ENCODE results near the gene INPP4B. TPM values are rescaled to one million over a fixed set of nuclear protein-coding genes. Genes with fewer than 3 reads are reported as not detected.

INPP4B gene
- total RNA-seq, 1 experiment from 2014 or later, result 17.6 TPM

GRCh38 chr4:142034101-142034500, 812.0 kb downstream of the INPP4B start:
- TF ChIP-seq CTCF (IDR thresholded peaks at IDR 0.05; ENCODE audit: unreplicated experiment), result no peak
- no peaks in the 10 kb centered on the region for H3K9me3 Mint-ChIP-seq (ENCODE audit: unreplicated experiment)
- BruUV-seq (replicated peaks), result no TSS peak
- no peak overlapping the region for H3K4me3 Mint-ChIP-seq (ENCODE audit: unreplicated experiment)
- ChIA-PET POLR2A (no interaction called here), CTCF (no interaction called here)
- H3K27ac Mint-ChIP-seq (ENCODE audit: low read depth, unreplicated experiment), result no peak overlapping the region
- no peak for DNase-seq (ENCODE audit: unreplicated experiment)
- H3K27me3 Mint-ChIP-seq (ENCODE audit: insufficient read depth, unreplicated experiment), result no peaks in the 10 kb centered on the region
- intact Hi-C loops (cut with micrococcal nuclease), result no loop called here
- H3K4me1 Mint-ChIP-seq (ENCODE audit: insufficient read depth, unreplicated experiment), result peaks cover 13% of the 10 kb centered on the region
- peaks cover 5% of the 10 kb centered on the region for H3K36me3 Mint-ChIP-seq (ENCODE audit: insufficient read depth, unreplicated experiment)

- H3K4me3 Mint-ChIP-seq (ENCODE audit: unreplicated experiment), result no peak overlapping the region
- no peaks in the 10 kb centered on the region for H3K27me3 Mint-ChIP-seq (ENCODE audit: insufficient read depth, unreplicated experiment)
- ChIA-PET POLR2A (no interaction called here), CTCF (interaction anchor here (0.7 kb wide), 1 partner anchor 684 kb away, joined by 4 read pairs; no protein-coding TSS in a partner anchor)
- no TSS peak for BruUV-seq (replicated peaks)
- H3K9me3 Mint-ChIP-seq (ENCODE audit: unreplicated experiment), result no peaks in the 10 kb centered on the region
- H3K27ac Mint-ChIP-seq (ENCODE audit: low read depth, unreplicated experiment), result no peak overlapping the region
- no peak for DNase-seq (ENCODE audit: unreplicated experiment)
- intact Hi-C loops (cut with micrococcal nuclease), result no loop called here
- no peak for TF ChIP-seq CTCF (IDR thresholded peaks at IDR 0.05; ENCODE audit: unreplicated experiment)
- H3K4me1 Mint-ChIP-seq (ENCODE audit: insufficient read depth, unreplicated experiment), result peaks cover 8% of the 10 kb centered on the region
- peaks cover 5% of the 10 kb centered on the region for H3K36me3 Mint-ChIP-seq (ENCODE audit: insufficient read depth, unreplicated experiment)
Observed at GRCh38 chr4:142030010-142030409, 816.1 kb downstream of the INPP4B start.

- CTCF ChIA-PET, result no interaction called here
- no peaks in the 10 kb centered on the region for H3K36me3 Mint-ChIP-seq (ENCODE audit: insufficient read depth, unreplicated experiment)
Observed at GRCh38 chr4:142021761-142022160, 824.3 kb downstream of the INPP4B start.

GRCh38 chr4:142021181-142021580, 824.9 kb downstream of the INPP4B start:
- no peak for DNase-seq (ENCODE audit: unreplicated experiment)
- no TSS peak for BruUV-seq (replicated peaks)
- Mint-ChIP-seq H3K27me3 (ENCODE audit: insufficient read depth, unreplicated experiment) (no peaks in the 10 kb centered on the region), H3K4me3 (ENCODE audit: unreplicated experiment) (no peak overlapping the region), H3K4me1 (ENCODE audit: insufficient read depth, unreplicated experiment) (no peaks in the 10 kb centered on the region), H3K36me3 (ENCODE audit: insufficient read depth, unreplicated experiment) (no peaks in the 10 kb centered on the region), H3K27ac (ENCODE audit: low read depth, unreplicated experiment) (no peak overlapping the region), H3K9me3 (ENCODE audit: unreplicated experiment) (no peaks in the 10 kb centered on the region)
- TF ChIP-seq CTCF (IDR thresholded peaks at IDR 0.05; ENCODE audit: unreplicated experiment), result no peak
- intact Hi-C loops (cut with micrococcal nuclease), result no loop called here
- ChIA-PET POLR2A (no interaction called here), CTCF (interaction anchor here (0.6 kb wide), 1 partner anchor 20 kb away, joined by 3 read pairs; no protein-coding TSS in a partner anchor)

More at GRCh38 chr4:142021761-142022160, 824.3 kb downstream of the INPP4B start:
- no TSS peak for BruUV-seq (replicated peaks)
- Mint-ChIP-seq H3K9me3 (ENCODE audit: unreplicated experiment) (no peaks in the 10 kb centered on the region), H3K4me3 (ENCODE audit: unreplicated experiment) (no peak overlapping the region), H3K27ac (ENCODE audit: low read depth, unreplicated experiment) (no peak overlapping the region), H3K27me3 (ENCODE audit: insufficient read depth, unreplicated experiment) (no peaks in the 10 kb centered on the region), H3K4me1 (ENCODE audit: insufficient read depth, unreplicated experiment) (no peaks in the 10 kb centered on the region)
- no peak for DNase-seq (ENCODE audit: unreplicated experiment)
- POLR2A ChIA-PET, result no interaction called here
- no peak for TF ChIP-seq CTCF (IDR thresholded peaks at IDR 0.05; ENCODE audit: unreplicated experiment)
- intact Hi-C loops (cut with micrococcal nuclease), result no loop called here
